ENCODE results near the gene SLC11A1. TPM values are rescaled to one million over a fixed set of nuclear protein-coding genes. Genes with fewer than 3 reads are reported as not detected.

Gene SLC11A1
- total RNA-seq, 1 donor from 2014 or later: 0.12 TPM

DNA sequence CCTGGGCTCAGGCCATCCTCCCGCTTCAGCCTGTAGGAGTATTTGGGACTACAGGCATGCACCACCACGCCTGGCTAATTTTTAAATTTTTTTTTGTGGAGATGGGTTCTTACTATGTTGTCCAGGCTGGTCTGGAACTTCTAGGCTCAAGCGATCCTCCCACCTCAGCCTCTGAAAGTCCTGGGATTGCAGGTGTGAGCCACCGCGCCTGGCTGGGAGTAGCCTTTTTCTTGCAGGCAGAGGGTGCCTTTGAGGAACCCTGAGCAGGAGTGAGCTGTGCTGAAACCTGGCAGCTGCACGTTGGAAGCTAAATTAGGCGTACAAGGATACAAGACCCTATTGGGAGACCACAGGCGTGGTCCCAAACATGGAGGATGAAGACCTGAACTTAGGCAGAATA lies 25.6 kb downstream of the SLC11A1 start:
- Mint-ChIP-seq H3K36me3 (ENCODE audit: low read depth) (peaks cover 23% of the 10 kb centered on the region), H3K27me3 (no peaks in the 10 kb centered on the region), H3K4me1 (peaks cover 37% of the 10 kb centered on the region), H3K4me3 (no peak overlapping the region), H3K27ac (no peak overlapping the region), H3K9me3 (no peaks in the 10 kb centered on the region)
- no peak for DNase-seq
- intact Hi-C loops (cut with micrococcal nuclease): loop anchor here (5.0 kb wide), 2 partner anchors 60 to 110 kb away; no protein-coding TSS in a partner anchor

DNA sequence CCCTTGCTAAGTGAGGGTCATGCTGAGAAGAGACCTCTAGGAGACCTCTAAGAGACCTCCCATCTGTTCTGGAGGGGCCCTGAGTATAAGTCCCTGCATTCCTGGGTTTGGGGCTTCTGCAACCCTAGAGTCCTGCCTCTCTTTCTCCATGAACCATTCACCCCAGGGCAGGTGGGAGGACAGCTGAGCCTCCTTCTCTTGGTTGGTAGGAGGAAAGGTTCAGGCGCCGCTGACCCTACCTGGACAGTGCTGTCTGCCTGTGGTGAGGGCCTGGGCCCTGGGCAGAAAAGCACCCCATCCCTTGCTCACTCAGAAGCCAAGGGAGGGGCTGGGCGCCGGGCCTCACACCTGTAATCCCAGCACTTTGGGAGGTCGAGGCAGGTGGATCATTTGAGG lies 36.2 kb downstream of the SLC11A1 start:
- H3K27me3 Mint-ChIP-seq: no peaks in the 10 kb centered on the region
- H3K4me3 Mint-ChIP-seq: no peak overlapping the region
- H3K4me1 Mint-ChIP-seq: no peaks in the 10 kb centered on the region
- H3K9me3 Mint-ChIP-seq: no peaks in the 10 kb centered on the region
- DNase-seq: no peak
- H3K36me3 Mint-ChIP-seq (ENCODE audit: low read depth): no peaks in the 10 kb centered on the region
- intact Hi-C loops (cut with micrococcal nuclease): no loop called here
- H3K27ac Mint-ChIP-seq: no peak overlapping the region

DNA sequence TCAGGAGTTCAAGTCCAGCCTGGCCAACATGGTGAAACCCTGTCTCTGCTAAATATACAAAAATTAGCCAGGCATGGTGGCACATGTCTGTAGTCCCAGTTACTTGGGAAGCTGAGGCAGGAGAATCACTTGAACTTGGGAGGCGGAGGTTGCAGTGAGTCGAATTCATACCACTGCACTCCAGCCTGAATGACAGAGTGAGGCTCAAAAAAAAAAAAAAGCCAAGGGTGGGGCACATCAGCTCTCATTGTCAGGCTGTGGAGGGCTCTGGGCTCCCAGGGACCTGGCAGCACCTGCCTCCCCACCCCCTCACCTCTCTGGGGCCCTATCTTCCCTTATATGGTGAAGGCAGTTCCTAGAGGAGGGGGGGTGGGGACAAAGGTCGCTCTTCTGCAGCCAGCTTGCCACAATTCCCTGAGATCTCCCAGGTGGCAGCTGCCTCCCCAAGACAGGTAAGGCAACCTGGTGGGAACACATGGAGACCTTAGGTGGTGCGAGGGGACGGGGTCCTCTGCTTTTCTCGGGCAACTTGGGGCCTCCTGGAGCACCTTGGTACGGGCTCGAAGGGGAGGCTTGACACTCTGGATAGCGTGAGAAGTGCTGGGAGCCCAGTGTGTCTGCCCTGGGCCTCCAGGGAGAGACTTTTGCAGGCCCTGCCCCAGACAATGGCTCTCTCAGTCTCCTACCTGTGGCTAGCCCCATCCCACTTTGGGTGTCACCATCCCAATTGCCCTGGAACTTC lies 36.8 kb downstream of the SLC11A1 start, which contains the start of gene VIL1:
TSS of gene VIL1 (plus strand) at position 407 of the 742 bp plus-strand sequence. CDS start 4,656 bp downstream, outside the sequence.
- Mint-ChIP-seq H3K9me3 (no peaks in the 10 kb centered on the region), H3K27me3 (no peaks in the 10 kb centered on the region), H3K4me1 (no peaks in the 10 kb centered on the region), H3K27ac (no peak within 1 kb of the TSS), H3K4me3 (no peak within 1 kb of the TSS), H3K36me3 (ENCODE audit: low read depth) (no peaks in the 10 kb centered on the region)
- DNase-seq: no peak
- intact Hi-C loops (cut with micrococcal nuclease): no loop called here

DNA sequence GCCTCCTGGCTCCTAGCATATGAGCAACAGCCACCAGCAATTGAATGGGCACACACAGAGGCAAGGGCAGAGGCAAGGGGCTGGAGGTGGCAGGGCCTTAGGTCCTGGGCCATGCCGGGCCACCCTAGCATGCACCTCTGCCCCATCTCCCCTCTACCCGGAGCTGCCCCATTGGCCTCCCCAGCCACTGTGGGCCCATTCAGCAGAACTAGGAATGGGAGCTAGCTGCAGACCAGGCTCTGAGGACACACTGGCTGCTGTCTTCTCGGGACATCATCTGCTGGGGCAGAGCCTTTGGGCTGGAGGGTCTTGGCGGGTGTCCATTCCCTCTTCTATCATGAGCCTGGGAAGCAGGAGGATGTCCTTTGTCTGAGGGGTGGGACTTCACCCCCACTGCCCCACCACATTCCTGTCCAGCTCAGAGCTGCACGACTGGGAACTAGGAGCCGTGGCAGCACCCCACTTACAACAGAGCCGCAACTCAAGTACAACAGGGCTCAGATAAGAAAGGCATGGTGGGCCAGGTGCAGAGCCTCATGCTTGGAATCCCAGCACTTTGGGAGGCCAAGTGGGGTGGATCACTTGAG lies 37.6 kb downstream of the SLC11A1 start:
- Mint-ChIP-seq H3K27ac (no peak overlapping the region), H3K36me3 (ENCODE audit: low read depth) (no peaks in the 10 kb centered on the region), H3K4me3 (no peak overlapping the region), H3K4me1 (no peaks in the 10 kb centered on the region), H3K27me3 (no peaks in the 10 kb centered on the region), H3K9me3 (no peaks in the 10 kb centered on the region)
- DNase-seq: no peak
- intact Hi-C loops (cut with micrococcal nuclease): no loop called here

DNA sequence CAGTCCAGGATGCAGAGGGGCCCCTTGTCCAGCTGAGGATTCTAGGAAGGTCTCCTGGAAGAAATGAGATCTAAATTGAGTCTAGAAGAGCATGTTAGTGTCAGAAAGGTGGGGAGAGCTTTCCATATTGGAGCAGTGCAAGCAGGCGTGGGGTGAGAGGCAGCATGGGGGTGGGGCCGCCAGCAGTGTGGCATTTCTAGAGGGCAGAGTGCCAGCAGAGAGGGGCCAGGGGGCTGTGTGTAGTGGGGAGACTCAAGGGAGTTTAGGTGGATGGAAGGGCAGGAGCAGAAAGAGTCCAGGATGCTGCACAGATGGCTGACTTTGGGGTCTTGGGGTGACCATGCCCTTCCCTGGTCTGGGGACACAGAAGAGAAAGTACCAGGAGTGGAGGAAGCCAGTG lies 39.0 kb downstream of the SLC11A1 start:
- Mint-ChIP-seq H3K36me3 (ENCODE audit: low read depth) (no peaks in the 10 kb centered on the region), H3K4me1 (no peaks in the 10 kb centered on the region), H3K9me3 (no peaks in the 10 kb centered on the region), H3K27me3 (no peaks in the 10 kb centered on the region), H3K4me3 (no peak overlapping the region), H3K27ac (no peak overlapping the region)
- intact Hi-C loops (cut with micrococcal nuclease): no loop called here
- DNase-seq: no peak

DNA sequence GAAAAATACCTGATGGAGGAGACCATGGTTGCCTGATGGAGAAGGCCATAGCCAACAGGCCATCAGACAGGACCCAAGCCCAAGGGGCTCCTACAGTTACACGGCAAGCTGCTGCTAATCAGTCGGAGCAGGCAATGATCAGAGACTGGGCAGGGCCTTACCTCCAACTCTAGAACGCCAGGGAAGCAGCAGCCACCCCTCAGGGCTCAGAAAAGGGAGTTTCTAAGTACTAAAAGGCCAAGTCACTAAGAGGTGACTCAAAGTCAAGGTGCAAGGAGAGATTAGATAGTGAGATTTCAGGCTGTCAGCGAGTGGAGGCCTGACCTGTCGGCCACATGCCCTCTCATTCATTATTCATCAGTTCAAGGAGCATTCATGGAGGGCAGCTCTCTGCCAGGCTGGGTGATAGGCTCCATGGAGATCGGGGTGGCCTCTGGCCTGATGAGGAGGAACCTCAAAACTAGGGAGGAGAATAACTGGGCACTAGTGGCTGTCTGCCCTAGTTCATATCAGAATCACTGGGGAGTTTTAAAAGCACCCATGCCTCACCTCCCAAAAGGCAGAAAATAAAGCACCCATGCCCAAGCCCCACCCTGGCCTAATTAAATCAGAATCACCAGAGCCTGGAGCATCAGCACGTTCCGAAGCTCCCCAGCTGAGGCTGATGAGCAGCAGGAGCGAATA lies 40.5 kb downstream of the SLC11A1 start:
- no peaks in the 10 kb centered on the region for H3K36me3 Mint-ChIP-seq (ENCODE audit: low read depth)
- DNase-seq: no peak
- no peaks in the 10 kb centered on the region for H3K27me3 Mint-ChIP-seq
- intact Hi-C loops (cut with micrococcal nuclease): no loop called here
- no peak overlapping the region for H3K4me3 Mint-ChIP-seq
- H3K4me1 Mint-ChIP-seq: no peaks in the 10 kb centered on the region
- no peak overlapping the region for H3K27ac Mint-ChIP-seq
- no peaks in the 10 kb centered on the region for H3K9me3 Mint-ChIP-seq

DNA sequence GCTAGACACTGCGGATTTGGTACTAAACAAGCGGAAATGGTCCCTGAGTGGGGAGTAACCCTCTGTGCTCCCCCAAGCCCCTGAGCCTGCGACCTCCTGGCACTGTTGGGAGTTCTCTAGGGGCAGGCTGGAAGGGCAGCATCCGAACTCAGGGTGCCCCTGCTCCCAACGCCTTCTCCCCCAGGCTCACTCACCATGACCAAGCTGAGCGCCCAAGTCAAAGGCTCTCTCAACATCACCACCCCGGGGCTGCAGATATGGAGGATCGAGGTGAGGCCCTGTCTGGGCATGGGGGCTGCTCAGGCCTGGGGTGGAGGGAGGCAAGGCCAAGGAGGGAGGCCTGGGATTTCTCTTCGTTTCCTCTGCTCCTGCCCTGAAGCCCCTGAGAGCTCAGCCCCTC lies 41.5 kb downstream of the SLC11A1 start:
- H3K27ac Mint-ChIP-seq: no peak overlapping the region
- H3K36me3 Mint-ChIP-seq (ENCODE audit: low read depth): no peaks in the 10 kb centered on the region
- no peak for DNase-seq
- no peaks in the 10 kb centered on the region for H3K9me3 Mint-ChIP-seq
- intact Hi-C loops (cut with micrococcal nuclease): no loop called here
- no peaks in the 10 kb centered on the region for H3K27me3 Mint-ChIP-seq
- no peak overlapping the region for H3K4me3 Mint-ChIP-seq
- no peaks in the 10 kb centered on the region for H3K4me1 Mint-ChIP-seq

DNA sequence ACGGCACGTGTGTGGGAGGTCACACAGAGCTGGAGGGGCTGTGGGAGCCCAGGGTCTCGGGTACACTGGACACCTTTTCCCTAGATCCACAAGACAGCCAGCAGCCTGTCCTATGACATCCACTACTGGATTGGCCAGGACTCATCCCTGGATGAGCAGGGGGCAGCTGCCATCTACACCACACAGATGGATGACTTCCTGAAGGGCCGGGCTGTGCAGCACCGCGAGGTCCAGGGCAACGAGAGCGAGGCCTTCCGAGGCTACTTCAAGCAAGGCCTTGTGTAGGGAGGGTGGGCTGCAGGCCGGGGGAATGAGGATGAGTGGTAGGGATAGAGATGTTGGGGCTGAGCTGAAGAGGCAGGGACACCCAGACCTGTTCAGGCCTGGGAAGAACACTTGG lies 43.5 kb downstream of the SLC11A1 start:
- intact Hi-C loops (cut with micrococcal nuclease): no loop called here
- Mint-ChIP-seq H3K27me3 (no peaks in the 10 kb centered on the region), H3K27ac (no peak overlapping the region), H3K9me3 (no peaks in the 10 kb centered on the region), H3K36me3 (ENCODE audit: low read depth) (no peaks in the 10 kb centered on the region), H3K4me1 (no peaks in the 10 kb centered on the region), H3K4me3 (no peak overlapping the region)
- no peak for DNase-seq

DNA sequence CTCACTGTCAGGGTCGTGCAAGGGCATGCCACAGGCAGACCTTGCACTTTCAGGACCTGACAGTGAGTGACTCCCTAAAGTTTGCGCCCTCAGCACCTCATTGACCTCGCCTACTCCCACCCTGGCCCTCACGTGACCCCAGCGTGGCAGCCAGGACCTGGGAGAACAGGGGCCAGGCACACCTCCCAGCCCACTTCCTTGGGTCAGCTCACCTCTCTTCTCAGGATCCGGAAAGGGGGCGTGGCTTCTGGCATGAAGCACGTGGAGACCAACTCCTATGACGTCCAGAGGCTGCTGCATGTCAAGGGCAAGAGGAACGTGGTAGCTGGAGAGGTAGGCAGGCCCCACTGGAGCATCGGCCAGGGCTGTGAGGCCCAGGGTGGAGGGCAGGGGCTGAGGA lies 45.7 kb downstream of the SLC11A1 start:
- Mint-ChIP-seq H3K27ac (no peak overlapping the region), H3K4me3 (no peak overlapping the region), H3K36me3 (ENCODE audit: low read depth) (no peaks in the 10 kb centered on the region), H3K27me3 (peaks cover 2% of the 10 kb centered on the region), H3K4me1 (no peaks in the 10 kb centered on the region), H3K9me3 (no peaks in the 10 kb centered on the region)
- DNase-seq: no peak
- intact Hi-C loops (cut with micrococcal nuclease): no loop called here

DNA sequence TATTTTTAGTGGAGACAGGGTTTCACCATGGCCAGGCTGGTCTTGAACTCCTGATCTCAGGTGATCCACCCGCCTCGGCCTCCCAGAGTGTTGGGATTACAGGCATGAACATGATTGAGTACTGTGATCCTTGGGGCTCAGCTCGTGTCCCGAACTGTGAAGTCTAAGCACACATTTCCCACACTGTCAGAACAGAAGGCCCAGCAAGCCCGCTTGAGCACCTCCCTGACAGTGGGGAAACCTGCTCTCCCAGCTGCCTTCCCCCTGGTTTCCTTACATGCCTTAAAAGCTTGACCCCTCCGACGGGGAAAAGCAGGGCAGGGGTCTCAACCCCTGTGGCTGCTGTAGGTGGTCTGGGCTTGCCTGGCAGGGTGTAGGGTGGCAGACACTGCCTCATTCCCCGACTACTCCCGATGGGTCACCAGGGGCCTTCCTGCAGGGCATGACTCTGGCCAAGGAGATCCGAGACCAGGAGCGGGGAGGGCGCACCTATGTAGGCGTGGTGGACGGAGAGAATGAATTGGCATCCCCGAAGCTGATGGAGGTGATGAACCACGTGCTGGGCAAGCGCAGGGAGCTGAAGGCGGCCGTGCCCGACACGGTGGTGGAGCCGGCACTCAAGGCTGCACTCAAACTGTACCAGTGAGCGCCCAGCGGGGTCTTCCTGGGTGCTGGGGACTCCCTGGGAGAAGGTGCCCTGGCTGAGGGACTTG lies 46.9 kb downstream of the SLC11A1 start:
- H3K4me3 Mint-ChIP-seq: no peak overlapping the region
- H3K36me3 Mint-ChIP-seq (ENCODE audit: low read depth): no peaks in the 10 kb centered on the region
- intact Hi-C loops (cut with micrococcal nuclease): no loop called here
- H3K4me1 Mint-ChIP-seq: no peaks in the 10 kb centered on the region
- H3K9me3 Mint-ChIP-seq: no peaks in the 10 kb centered on the region
- no peak for DNase-seq
- no peak overlapping the region for H3K27ac Mint-ChIP-seq
- H3K27me3 Mint-ChIP-seq: peaks cover 2% of the 10 kb centered on the region

DNA sequence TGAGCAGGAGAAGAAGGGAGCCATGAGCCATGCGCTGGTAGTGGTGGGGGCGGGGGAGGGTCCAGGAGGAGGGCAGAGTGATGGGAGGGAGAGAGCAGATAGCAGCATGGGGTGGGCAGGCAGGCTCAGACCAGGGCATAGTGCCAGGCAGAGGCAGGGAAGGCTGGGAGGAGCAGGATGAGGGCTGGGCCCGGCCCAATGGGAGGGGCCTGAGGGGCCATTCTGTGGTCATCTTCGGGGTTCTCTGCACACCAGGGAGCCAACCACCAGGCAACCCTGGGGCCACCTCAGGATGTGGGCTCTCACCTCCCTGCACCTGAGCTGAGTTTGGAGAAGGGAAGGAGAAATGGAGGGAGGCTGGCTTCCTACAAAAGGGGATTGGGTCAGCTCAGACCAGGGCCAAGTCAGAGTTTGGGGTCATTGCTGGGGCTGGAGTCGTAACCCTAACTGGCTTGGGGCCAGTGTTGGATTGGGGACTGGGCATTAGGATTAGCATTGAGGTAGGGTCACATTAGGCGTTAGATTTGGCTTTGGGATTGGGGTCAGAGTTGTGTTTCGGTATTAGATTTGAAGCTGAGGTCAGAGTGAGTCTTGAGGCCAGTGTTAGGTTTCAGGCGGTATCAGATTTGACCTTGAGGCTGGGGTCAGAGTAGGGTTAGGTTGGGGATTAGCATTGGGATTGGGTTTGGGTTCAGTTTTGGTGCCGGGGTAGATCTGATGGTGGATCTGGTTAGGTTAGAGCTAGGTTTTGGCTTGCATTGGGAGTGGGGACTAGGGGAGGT lies 48.0 kb downstream of the SLC11A1 start:
- DNase-seq: no peak
- H3K4me1 Mint-ChIP-seq: no peaks in the 10 kb centered on the region
- peaks cover 2% of the 10 kb centered on the region for H3K27me3 Mint-ChIP-seq
- no peak overlapping the region for H3K27ac Mint-ChIP-seq
- no peaks in the 10 kb centered on the region for H3K36me3 Mint-ChIP-seq (ENCODE audit: low read depth)
- intact Hi-C loops (cut with micrococcal nuclease): no loop called here
- H3K4me3 Mint-ChIP-seq: no peak overlapping the region
- no peaks in the 10 kb centered on the region for H3K9me3 Mint-ChIP-seq

DNA sequence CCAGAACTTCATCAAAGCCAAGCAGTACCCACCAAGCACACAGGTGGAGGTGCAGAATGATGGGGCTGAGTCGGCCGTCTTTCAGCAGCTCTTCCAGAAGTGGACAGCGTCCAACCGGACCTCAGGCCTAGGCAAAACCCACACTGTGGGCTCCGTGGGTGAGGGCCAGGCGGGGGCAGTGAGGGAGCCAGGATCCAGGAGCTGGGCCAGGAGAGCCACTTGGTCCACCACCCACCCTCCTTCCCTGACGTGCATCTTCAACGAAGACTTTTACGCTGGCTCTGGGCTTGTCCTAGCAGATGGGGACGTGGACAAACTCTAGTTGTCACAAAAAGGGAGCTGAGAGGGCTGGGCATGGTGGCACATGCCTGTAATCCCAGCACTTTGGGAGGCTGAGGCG lies 48.6 kb downstream of the SLC11A1 start:
- H3K9me3 Mint-ChIP-seq: no peaks in the 10 kb centered on the region
- intact Hi-C loops (cut with micrococcal nuclease): no loop called here
- DNase-seq: no peak
- no peak overlapping the region for H3K27ac Mint-ChIP-seq
- H3K27me3 Mint-ChIP-seq: peaks cover 2% of the 10 kb centered on the region
- H3K4me1 Mint-ChIP-seq: no peaks in the 10 kb centered on the region
- no peak overlapping the region for H3K4me3 Mint-ChIP-seq
- H3K36me3 Mint-ChIP-seq (ENCODE audit: low read depth): no peaks in the 10 kb centered on the region

DNA sequence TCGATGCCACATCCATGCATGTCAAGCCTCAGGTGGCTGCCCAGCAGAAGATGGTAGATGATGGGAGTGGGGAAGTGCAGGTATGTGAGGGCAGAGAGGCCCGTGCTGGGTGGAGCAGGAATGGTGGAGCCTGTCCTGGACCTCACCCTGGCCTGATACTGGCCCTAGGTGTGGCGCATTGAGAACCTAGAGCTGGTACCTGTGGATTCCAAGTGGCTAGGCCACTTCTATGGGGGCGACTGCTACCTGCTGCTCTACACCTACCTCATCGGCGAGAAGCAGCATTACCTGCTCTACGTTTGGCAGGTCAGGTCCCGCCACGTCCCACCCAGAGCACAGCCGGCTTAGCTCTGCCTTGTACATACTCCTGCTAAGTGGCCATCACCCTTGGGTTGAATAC lies 49.8 kb downstream of the SLC11A1 start:
- no peaks in the 10 kb centered on the region for H3K9me3 Mint-ChIP-seq
- H3K27ac Mint-ChIP-seq: no peak overlapping the region
- H3K4me3 Mint-ChIP-seq: no peak overlapping the region
- H3K36me3 Mint-ChIP-seq (ENCODE audit: low read depth): no peaks in the 10 kb centered on the region
- peaks cover 2% of the 10 kb centered on the region for H3K27me3 Mint-ChIP-seq
- DNase-seq: no peak
- intact Hi-C loops (cut with micrococcal nuclease): no loop called here
- no peaks in the 10 kb centered on the region for H3K4me1 Mint-ChIP-seq

Measured in activated CD4-positive, alpha-beta T cell treated with anti-CD3 and anti-CD28 coated beads, Interleukin-2, amount 10 ng/mL, durations not matched to agents 24 days and 14 days (primary cell).